ENCODE measurements around the gene NQO2. TPM values are rescaled to one million over a fixed set of nuclear protein-coding genes. Genes with fewer than 3 reads are reported as not detected.

NQO2 gene
- total RNA-seq, 2 donors from 2014 or later, result 27.9 to 34.3 TPM

GRCh38 chr6:3035397-3035796 lies 35.7 kb downstream of the NQO2 start:
- WGBS, result 83% methylated on average over 5 of the region's 5 CpGs
- TF ChIP-seq POLR2AphosphoS5 (IDR thresholded peaks at IDR 0.05), result no peak
- no peak for TF ChIP-seq POLR2A (IDR thresholded peaks at IDR 0.05)
- no peak for TF ChIP-seq CTCF (IDR thresholded peaks at IDR 0.05)
- Histone ChIP-seq H3K4me3 (no peak overlapping the region), H3K27me3 (replicated peaks; ENCODE audit: insufficient read depth) (no peaks in the 10 kb centered on the region), H3K36me3 (no peaks in the 10 kb centered on the region), H3K9me3 (no peaks in the 10 kb centered on the region), H3K4me1 (replicated peaks) (no peaks in the 10 kb centered on the region), H3K27ac (no peak overlapping the region)
- no peak for DNase-seq (ENCODE audit: low spot score)
- intact Hi-C loops (cut with DNase I), result no loop called here

- TF ChIP-seq POLR2AphosphoS5 (IDR thresholded peaks at IDR 0.05) (no peak), CTCF (IDR thresholded peaks at IDR 0.05) (no peak), POLR2A (IDR thresholded peaks at IDR 0.05) (no peak)
- 78% methylated on average over 19 of the region's 19 CpGs for WGBS
- H3K27ac ChIP-seq, result no peak overlapping the region
- no peaks in the 10 kb centered on the region for H3K4me1 ChIP-seq (replicated peaks)
- intact Hi-C loops (cut with DNase I), result no loop called here
- H3K9me3 ChIP-seq, result no peaks in the 10 kb centered on the region
- H3K27me3 ChIP-seq (replicated peaks; ENCODE audit: insufficient read depth), result no peaks in the 10 kb centered on the region
- no peak overlapping the region for H3K4me3 ChIP-seq
- DNase-seq (ENCODE audit: low spot score), result no peak
- no peaks in the 10 kb centered on the region for H3K36me3 ChIP-seq
Observed at GRCh38 chr6:3036861-3037637, 37.4 kb downstream of the NQO2 start.

GRCh38 chr6:3037638-3038365 lies 38.1 kb downstream of the NQO2 start:
- TF ChIP-seq CTCF (IDR thresholded peaks at IDR 0.05), result no peak
- no peak for TF ChIP-seq POLR2AphosphoS5 (IDR thresholded peaks at IDR 0.05)
- TF ChIP-seq POLR2A (IDR thresholded peaks at IDR 0.05), result no peak
- H3K9me3 ChIP-seq, result no peaks in the 10 kb centered on the region
- no peaks in the 10 kb centered on the region for H3K27me3 ChIP-seq (replicated peaks; ENCODE audit: insufficient read depth)
- no peak for DNase-seq (ENCODE audit: low spot score)
- no peak overlapping the region for H3K27ac ChIP-seq
- H3K4me1 ChIP-seq (replicated peaks), result no peaks in the 10 kb centered on the region
- no peaks in the 10 kb centered on the region for H3K36me3 ChIP-seq
- intact Hi-C loops (cut with DNase I), result no loop called here
- WGBS, result 45% methylated on average over 7 of the region's 7 CpGs
- H3K4me3 ChIP-seq, result no peak overlapping the region

- intact Hi-C loops (cut with DNase I), result no loop called here
- Histone ChIP-seq H3K36me3 (no peaks in the 10 kb centered on the region), H3K4me1 (replicated peaks) (no peaks in the 10 kb centered on the region), H3K27ac (no peak overlapping the region), H3K27me3 (replicated peaks; ENCODE audit: insufficient read depth) (no peaks in the 10 kb centered on the region), H3K4me3 (no peak overlapping the region), H3K9me3 (no peaks in the 10 kb centered on the region)
- no peak for DNase-seq (ENCODE audit: low spot score)
- 48% methylated on average over 3 of the region's 3 CpGs for WGBS
- TF ChIP-seq POLR2A (IDR thresholded peaks at IDR 0.05) (no peak), POLR2AphosphoS5 (IDR thresholded peaks at IDR 0.05) (no peak), CTCF (IDR thresholded peaks at IDR 0.05) (no peak)
Observed at GRCh38 chr6:3039384-3039783, 39.7 kb downstream of the NQO2 start.

Data from prostate gland (tissue), 2 donors.